ENCODE results near the gene ADAMTS9.

ADAMTS9 gene

GRCh38 chr3:64601824-64602223 lies 86.0 kb downstream of the ADAMTS9 start:
- TF ChIP-seq CTCF (IDR thresholded peaks at IDR 0.05; ENCODE audit: low read depth, low read length, missing control alignments): no peak
- DNase-seq: no peak
- H3K36me3 ChIP-seq (replicated peaks): no peaks in the 10 kb centered on the region
- no peaks in the 10 kb centered on the region for H3K27me3 ChIP-seq (replicated peaks)
- H3K27ac ChIP-seq: no peak overlapping the region
- in situ Hi-C loops (cut with HindIII; ENCODE audit: low pct_ligation_motif_present, low sequenced_read_pairs): no loop called here
- H3K4me3 ChIP-seq (ENCODE audit: low read depth, low read length): no peak overlapping the region

GRCh38 chr3:64600246-64600950 lies 87.4 kb downstream of the ADAMTS9 start:
- H3K27ac ChIP-seq: no peak overlapping the region
- in situ Hi-C loops (cut with HindIII; ENCODE audit: low pct_ligation_motif_present, low sequenced_read_pairs): no loop called here
- H3K4me3 ChIP-seq (ENCODE audit: low read depth, low read length): no peak overlapping the region
- no peaks in the 10 kb centered on the region for H3K27me3 ChIP-seq (replicated peaks)
- TF ChIP-seq CTCF (IDR thresholded peaks at IDR 0.05; ENCODE audit: low read depth, low read length, missing control alignments): no peak
- DNase-seq: no peak
- no peaks in the 10 kb centered on the region for H3K36me3 ChIP-seq (replicated peaks)

GRCh38 chr3:64599651-64600050 lies 88.1 kb downstream of the ADAMTS9 start:
- H3K4me3 ChIP-seq (ENCODE audit: low read depth, low read length): no peak overlapping the region
- H3K27me3 ChIP-seq (replicated peaks): no peaks in the 10 kb centered on the region
- in situ Hi-C loops (cut with HindIII; ENCODE audit: low pct_ligation_motif_present, low sequenced_read_pairs): no loop called here
- no peak overlapping the region for H3K27ac ChIP-seq
- H3K36me3 ChIP-seq (replicated peaks): no peaks in the 10 kb centered on the region
- no peak for TF ChIP-seq CTCF (IDR thresholded peaks at IDR 0.05; ENCODE audit: low read depth, low read length, missing control alignments)
- DNase-seq: no peak

- in situ Hi-C loops (cut with HindIII; ENCODE audit: low pct_ligation_motif_present, low sequenced_read_pairs): no loop called here
- H3K27ac ChIP-seq: peak overlapping the region; percentile 26
- no peak for TF ChIP-seq CTCF (IDR thresholded peaks at IDR 0.05; ENCODE audit: low read depth, low read length, missing control alignments)
- H3K27me3 ChIP-seq (replicated peaks): no peaks in the 10 kb centered on the region
- H3K36me3 ChIP-seq (replicated peaks): no peaks in the 10 kb centered on the region
- H3K4me3 ChIP-seq (ENCODE audit: low read depth, low read length): no peak overlapping the region
- peak; percentile 94 for DNase-seq
These were observed 92.5 kb downstream of the ADAMTS9 start for GRCh38 chr3:64595253-64595694.

GRCh38 chr3:64594134-64594533 lies 93.7 kb downstream of the ADAMTS9 start:
- in situ Hi-C loops (cut with HindIII; ENCODE audit: low pct_ligation_motif_present, low sequenced_read_pairs): no loop called here
- Histone ChIP-seq H3K27ac (no peak overlapping the region), H3K27me3 (replicated peaks) (no peaks in the 10 kb centered on the region), H3K36me3 (replicated peaks) (no peaks in the 10 kb centered on the region), H3K4me3 (ENCODE audit: low read depth, low read length) (no peak overlapping the region)
- DNase-seq: no peak
- no peak for TF ChIP-seq CTCF (IDR thresholded peaks at IDR 0.05; ENCODE audit: low read depth, low read length, missing control alignments)

- in situ Hi-C loops (cut with HindIII; ENCODE audit: low pct_ligation_motif_present, low sequenced_read_pairs): no loop called here
- Histone ChIP-seq H3K4me3 (ENCODE audit: low read depth, low read length) (no peak overlapping the region), H3K36me3 (replicated peaks) (no peaks in the 10 kb centered on the region), H3K27ac (no peak overlapping the region), H3K27me3 (replicated peaks) (no peaks in the 10 kb centered on the region)
- no peak for TF ChIP-seq CTCF (IDR thresholded peaks at IDR 0.05; ENCODE audit: low read depth, low read length, missing control alignments)
- DNase-seq: no peak
These were observed 94.5 kb downstream of the ADAMTS9 start for GRCh38 chr3:64593350-64593749.

All from brain microvascular endothelial cell (primary cell).